CD4-positive, alpha-beta T cell (primary cell): Measurements from ENCODE around the gene PDE12. TPM values are rescaled to one million over a fixed set of nuclear protein-coding genes. Genes with fewer than 3 reads are reported as not detected.

Experiments used
- ATAC-seq: fragments of 200-7000 bp; cut with Tn5 transposase; one replicate; pipeline ENCODE4 v1.10.0; 2022; ENCODE audit warnings: mild to moderate bottlenecking; ENCODE audit not compliant: poor library complexity
- CTCF ChIA-PET: fragments of 350-600 bp; sonication (Branson Sonifier 250); formaldehyde crosslinking; loops from one replicate; lab custom pipeline; 2021; ENCODE audit warnings: antibody characterized with exemption, inconsistent platforms; lab: Charles Lee
- POLR2A ChIA-PET: fragments of 350-600 bp; sonication (Branson Sonifier 250); formaldehyde crosslinking; loops from one replicate; lab custom pipeline; 2021; ENCODE audit warnings: antibody characterized with exemption, inconsistent platforms; lab: Charles Lee
- DNase-seq, 14 experiments: peaks; one replicate each; pipeline ENCODE4 v3.0.0-alpha.2; 2013 to 2020; ENCODE audit warnings: mixed read lengths in 2 of 14
- H3K27ac ChIP-seq, 2 donors: one replicate each; pipeline versions ENCODE4 v1.5.1 to v1.7.0; 2013; ENCODE audit warnings: low read length in 2 of 2, low read depth in 1 of 2, mild to moderate bottlenecking in 1 of 2
- H3K27me3 ChIP-seq, 2 experiments: 1 replicate in 1 of 2; 2 replicates in 1 of 2; pipeline versions ENCODE4 v1.6.1 to v1.7.0; 2013; ENCODE audit warnings: low read length in 2 of 2, control low read depth in 1 of 2, mild to moderate bottlenecking in 1 of 2, moderate library complexity in 1 of 2; ENCODE audit not compliant: insufficient read depth in 2 of 2, control insufficient read depth in 1 of 2
- H3K36me3 ChIP-seq: one replicate; pipeline ENCODE4 v1.6.1; 2013; ENCODE audit warnings: low read length, control low read depth; ENCODE audit not compliant: insufficient read depth
- H3K4me1 ChIP-seq: one replicate; pipeline ENCODE4 v1.6.1; 2013; ENCODE audit warnings: low read length, control low read depth; ENCODE audit not compliant: insufficient read depth
- H3K4me3 ChIP-seq: one replicate; pipeline ENCODE4 v1.5.1; 2013; ENCODE audit warnings: mild to moderate bottlenecking, low read length, moderate library complexity
- H3K9me3 ChIP-seq, 2 experiments: 1 replicate in 1 of 2; 2 replicates in 1 of 2; pipeline versions ENCODE4 v1.6.1 to v1.7.0; 2013; ENCODE audit warnings: low read length in 2 of 2, mild to moderate bottlenecking in 2 of 2, control low read depth in 1 of 2, moderate library complexity in 1 of 2; ENCODE audit not compliant: control insufficient read depth in 1 of 2, insufficient read depth in 1 of 2
- H3K27ac Mint-ChIP-seq: one replicate; pipeline ENCODE4 v1.8.0; 2020; ENCODE audit warnings: mixed read lengths
- H3K27me3 Mint-ChIP-seq: one replicate; pipeline ENCODE4 v1.8.0; 2021; ENCODE audit warnings: mixed read lengths
- H3K36me3 Mint-ChIP-seq: one replicate; pipeline ENCODE4 v1.8.0; 2021; ENCODE audit warnings: low read depth, mixed read lengths
- H3K4me1 Mint-ChIP-seq: one replicate; pipeline ENCODE4 v1.8.0; 2021; ENCODE audit warnings: low read depth, mixed read lengths
- H3K4me3 Mint-ChIP-seq: one replicate; pipeline ENCODE4 v1.8.0; 2020; ENCODE audit warnings: mild to moderate bottlenecking, mixed read lengths
- H3K9me3 Mint-ChIP-seq: one replicate; pipeline ENCODE4 v1.8.0; 2020; ENCODE audit warnings: mixed read lengths
- intact Hi-C, 2 experiments: fragments of 100-400 bp; cut with DNase I in 1 of 2; cut with micrococcal nuclease in 1 of 2; formaldehyde crosslinking; loops; one replicate each; pipeline versions ENCODE4 v1.15.1 to v1.9.0; 2023 to 2025; cut with DNase I, micrococcal nuclease
- total RNA-seq, 174 experiments: library from RNA in 2 of 174; stranded (reverse) in 2 of 174; gene quantifications; one replicate each; pipeline ENCODE4 v1.2.3 and lab custom pipeline; 2021 to 2026
- TF ChIP-seq, protein P1 (sequence below): fragments of 200-600 bp; IDR thresholded peaks from one replicate; pipeline ENCODE4 v1.8.0; 2022; ENCODE audit warnings: antibody characterized with exemption, mild to moderate bottlenecking

Gene PDE12
- total RNA-seq, 2 experiments from 2014 or later = 40.5 to 40.9 TPM

- Histone ChIP-seq H3K4me3 (peak overlapping the region; percentile 92), H3K9me3 (peaks cover 0 to 3% of the 10 kb centered on the region in 2 experiments), H3K36me3 (no peaks in the 10 kb centered on the region), H3K27ac (peak overlapping the region; percentile 98), H3K27me3 (no peaks in the 10 kb centered on the region), H3K4me1 (peaks cover 33% of the 10 kb centered on the region)
- Mint-ChIP-seq H3K9me3 (no peaks in the 10 kb centered on the region), H3K4me1 (peaks cover 60% of the 10 kb centered on the region), H3K4me3 (peak overlapping the region; percentile 85), H3K27me3 (no peaks in the 10 kb centered on the region), H3K36me3 (peaks cover 51% of the 10 kb centered on the region), H3K27ac (peak overlapping the region; percentile 97)
- CTCF ChIA-PET = interaction anchor here (1.2 to 1.5 kb wide), 4 partner anchors 19 to 199 kb away, joined by 3 to 8 read pairs (median 4); partner anchors contain the start of gene PDE12
- TF ChIP-seq, protein P1, sequence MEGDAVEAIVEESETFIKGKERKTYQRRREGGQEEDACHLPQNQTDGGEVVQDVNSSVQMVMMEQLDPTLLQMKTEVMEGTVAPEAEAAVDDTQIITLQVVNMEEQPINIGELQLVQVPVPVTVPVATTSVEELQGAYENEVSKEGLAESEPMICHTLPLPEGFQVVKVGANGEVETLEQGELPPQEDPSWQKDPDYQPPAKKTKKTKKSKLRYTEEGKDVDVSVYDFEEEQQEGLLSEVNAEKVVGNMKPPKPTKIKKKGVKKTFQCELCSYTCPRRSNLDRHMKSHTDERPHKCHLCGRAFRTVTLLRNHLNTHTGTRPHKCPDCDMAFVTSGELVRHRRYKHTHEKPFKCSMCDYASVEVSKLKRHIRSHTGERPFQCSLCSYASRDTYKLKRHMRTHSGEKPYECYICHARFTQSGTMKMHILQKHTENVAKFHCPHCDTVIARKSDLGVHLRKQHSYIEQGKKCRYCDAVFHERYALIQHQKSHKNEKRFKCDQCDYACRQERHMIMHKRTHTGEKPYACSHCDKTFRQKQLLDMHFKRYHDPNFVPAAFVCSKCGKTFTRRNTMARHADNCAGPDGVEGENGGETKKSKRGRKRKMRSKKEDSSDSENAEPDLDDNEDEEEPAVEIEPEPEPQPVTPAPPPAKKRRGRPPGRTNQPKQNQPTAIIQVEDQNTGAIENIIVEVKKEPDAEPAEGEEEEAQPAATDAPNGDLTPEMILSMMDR = no peak
- DNase-seq (peak; percentile 22 to 80 (median 47)), ATAC-seq (no peak)
- intact Hi-C loops = loop anchor here (1.0 to 5.0 kb wide), 5 partner anchors 40 to 641 kb away; partner anchors contain the start of genes SLMAP (in 2 of the 2), ABHD6 (in 1 of the 2), DENND6A (in 1 of the 2) and PDE12 (in 1 of the 2)
- POLR2A ChIA-PET = interaction anchor here (0.6 to 7.0 kb wide), 20 partner anchors 16 to 914 kb away, joined by 3 to 190 read pairs (median 5); partner anchors contain the start of genes APPL1, ARHGEF3, DENND6A and HTD2
Measured at GRCh38 chr3:57596495-57597126, 40.5 kb downstream of the PDE12 start.

GRCh38 chr3:57597127-57597923 lies 41.3 kb downstream of the PDE12 start, which contains the start of gene ARF4:
Gene ARF4, minus strand, starts transcription at chr3:57597344. Its CDS starts 204 bp downstream, at chr3:57597140.
- TF ChIP-seq, protein P1 = peak; percentile 48
- Mint-ChIP-seq H3K27me3 (no peaks in the 10 kb centered on the region), H3K4me3 (peak within 1 kb of the TSS; percentile 85), H3K36me3 (peaks cover 51% of the 10 kb centered on the region), H3K27ac (peak within 1 kb of the TSS; percentile 97), H3K4me1 (peaks cover 58% of the 10 kb centered on the region), H3K9me3 (no peaks in the 10 kb centered on the region)
- Histone ChIP-seq H3K27ac (peak within 1 kb of the TSS; percentile 98 to 99), H3K9me3 (peaks cover 0 to 3% of the 10 kb centered on the region in 2 experiments), H3K4me1 (peaks cover 33% of the 10 kb centered on the region), H3K27me3 (no peaks in the 10 kb centered on the region), H3K4me3 (peak within 1 kb of the TSS; percentile 92), H3K36me3 (no peaks in the 10 kb centered on the region)
- ChIA-PET POLR2A (interaction anchor here (0.8 to 7.0 kb wide), 27 partner anchors 8 to 1003 kb away, joined by 3 to 190 read pairs (median 4); partner anchors contain the start of genes APPL1, DENND6A, HTD2 and PDE12), CTCF (interaction anchor here (1.1 to 1.5 kb wide), 5 partner anchors 18 to 200 kb away, joined by 3 to 8 read pairs (median 4); partner anchors contain the start of genes PDE12 and SLMAP)
- DNase-seq (peak; percentile 97 to 100 (median 99)), ATAC-seq (peak; percentile 87)
- intact Hi-C loops = loop anchor here (1.0 to 5.0 kb wide), 5 partner anchors 41 to 640 kb away; partner anchors contain the start of genes SLMAP (in 2 of the 2), ABHD6 (in 1 of the 2), DENND6A (in 1 of the 2) and PDE12 (in 1 of the 2)
